OCI-LY1 (cell line): ENCODE measurements around the gene SSBP3.

Experiments
- H2AFZ ChIP-seq: fragments of 200-600 bp; sonication (generic), shearing (Covaris generic); 2 replicates; pipeline ENCODE4 v1.6.0; 2014; ENCODE audit warnings: antibody characterized with exemption, mild to moderate bottlenecking, low read length
- H3F3A ChIP-seq: fragments of 200-600 bp; sonication (generic), shearing (Covaris generic); 2 replicates; pipeline ENCODE4 v1.6.0; 2014; ENCODE audit warnings: mild to moderate bottlenecking, antibody characterized with exemption, low read length, moderate library complexity; ENCODE audit not compliant: insufficient read depth
- H3K27ac ChIP-seq: fragments of 200-600 bp; sonication (generic); 2 replicates; pipeline ENCODE4 v1.5.1; 2014; ENCODE audit warnings: low read length, mixed run types, mild to moderate bottlenecking, low read depth; ENCODE audit not compliant: poor library complexity, severe bottlenecking
- H3K27me3 ChIP-seq: fragments of 200-600 bp; sonication (generic); 2 replicates; pipeline ENCODE4 v1.6.0; 2014; ENCODE audit warnings: antibody characterized with exemption, mild to moderate bottlenecking, low read length, moderate library complexity; ENCODE audit not compliant: insufficient read depth
- H3K36me3 ChIP-seq: fragments of 200-600 bp; sonication (generic); 2 replicates; pipeline ENCODE4 v1.6.1; 2014; ENCODE audit warnings: mild to moderate bottlenecking, antibody characterized with exemption, low read length, moderate library complexity, mixed read lengths; ENCODE audit not compliant: insufficient read depth
- H3K4me1 ChIP-seq: fragments of 200-600 bp; sonication (generic); 2 replicates; pipeline ENCODE4 v1.5.1; 2014; ENCODE audit warnings: mild to moderate bottlenecking, low read length, moderate library complexity; ENCODE audit not compliant: insufficient read depth, severe bottlenecking
- H3K4me2 ChIP-seq: fragments of 200-600 bp; sonication (generic), shearing (Covaris generic); 2 replicates; pipeline ENCODE4 v1.6.1; 2014; ENCODE audit warnings: low read length
- H3K4me3 ChIP-seq: fragments of 200-600 bp; sonication (generic); 2 replicates; pipeline ENCODE4 v1.5.1; 2014; ENCODE audit warnings: low read length, low read depth, mild to moderate bottlenecking, mixed read lengths; ENCODE audit not compliant: poor library complexity, severe bottlenecking
- H3K79me2 ChIP-seq: fragments of 200-600 bp; shearing (Covaris generic); 2 replicates; pipeline ENCODE4 v1.6.1; 2016; ENCODE audit warnings: mixed run types, low read length, mixed read lengths; ENCODE audit not compliant: insufficient read depth
- H3K9ac ChIP-seq: fragments of 200-600 bp; sonication (generic), shearing (Covaris generic); 2 replicates; pipeline ENCODE4 v1.6.1; 2014; ENCODE audit warnings: mild to moderate bottlenecking, low read length, mixed read lengths
- H3K9me2 ChIP-seq: fragments of 200-600 bp; sonication (generic), shearing (Covaris generic); 2 replicates; pipeline ENCODE4 v1.6.1; 2014; ENCODE audit warnings: low read depth, mild to moderate bottlenecking, low read length, mixed read lengths
- H3K9me3 ChIP-seq: fragments of 200-600 bp; shearing (Covaris generic); 2 replicates; pipeline ENCODE4 v1.6.1; 2014; ENCODE audit warnings: low read length, mixed read lengths
- H4K20me1 ChIP-seq: fragments of 200-600 bp; sonication (generic), shearing (Covaris generic); 2 replicates; pipeline ENCODE4 v1.6.0; 2016; ENCODE audit warnings: mild to moderate bottlenecking, low read length; ENCODE audit not compliant: insufficient read depth
- EZH2 ChIP-seq: fragments of 200-600 bp; sonication (generic), shearing (Covaris generic); IDR thresholded peaks from 2 replicates; pipeline ENCODE4 v1.8.0; 2017; ENCODE audit warnings: borderline replicate concordance, mixed run types, mild to moderate bottlenecking, antibody characterized with exemption, low read length, moderate library complexity, mixed read lengths
- TF ChIP-seq, protein P1 (sequence below): fragments of 200-600 bp; sonication (generic), shearing (Covaris generic); IDR thresholded peaks from 2 replicates; pipeline ENCODE4 v1.5.1; 2017; ENCODE audit warnings: mild to moderate bottlenecking, antibody characterized with exemption, low read length, moderate library complexity, mixed read lengths

SSBP3 gene

DNA sequence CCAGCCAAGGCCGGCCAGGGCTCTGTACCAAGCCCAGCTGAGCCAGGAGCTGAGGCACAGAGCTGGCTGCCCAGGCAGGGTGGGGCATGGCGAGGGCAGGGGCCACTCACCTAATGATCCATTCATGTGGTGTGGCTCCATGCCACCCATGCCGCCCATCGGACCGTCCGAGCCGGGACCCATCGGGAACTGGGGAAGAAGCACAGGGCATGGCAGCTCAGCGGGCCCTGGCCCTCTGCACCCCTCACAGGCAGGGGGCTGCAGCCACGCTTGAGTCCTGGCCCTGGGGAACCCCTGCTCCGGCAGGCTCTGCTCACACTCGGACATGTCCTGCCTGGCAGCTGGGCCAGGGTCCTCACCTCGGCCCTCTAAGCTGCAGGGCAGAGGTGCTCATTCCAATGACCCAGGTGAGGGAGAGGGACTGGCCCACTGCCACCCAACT lies 177.5 kb downstream of the SSBP3 start:
- no peaks in the 10 kb centered on the region for H3K79me2 ChIP-seq
- H3K27ac ChIP-seq, result no peak overlapping the region
- H3K4me3 ChIP-seq, result no peak overlapping the region
- no peaks in the 10 kb centered on the region for H3K27me3 ChIP-seq
- H3K9ac ChIP-seq, result no peak overlapping the region
- no peak overlapping the region for H2AFZ ChIP-seq
- H3K36me3 ChIP-seq, result no peaks in the 10 kb centered on the region
- H3F3A ChIP-seq, result no peaks in the 10 kb centered on the region
- H3K9me3 ChIP-seq, result no peaks in the 10 kb centered on the region
- no peaks in the 10 kb centered on the region for H4K20me1 ChIP-seq
- TF ChIP-seq, protein P1, sequence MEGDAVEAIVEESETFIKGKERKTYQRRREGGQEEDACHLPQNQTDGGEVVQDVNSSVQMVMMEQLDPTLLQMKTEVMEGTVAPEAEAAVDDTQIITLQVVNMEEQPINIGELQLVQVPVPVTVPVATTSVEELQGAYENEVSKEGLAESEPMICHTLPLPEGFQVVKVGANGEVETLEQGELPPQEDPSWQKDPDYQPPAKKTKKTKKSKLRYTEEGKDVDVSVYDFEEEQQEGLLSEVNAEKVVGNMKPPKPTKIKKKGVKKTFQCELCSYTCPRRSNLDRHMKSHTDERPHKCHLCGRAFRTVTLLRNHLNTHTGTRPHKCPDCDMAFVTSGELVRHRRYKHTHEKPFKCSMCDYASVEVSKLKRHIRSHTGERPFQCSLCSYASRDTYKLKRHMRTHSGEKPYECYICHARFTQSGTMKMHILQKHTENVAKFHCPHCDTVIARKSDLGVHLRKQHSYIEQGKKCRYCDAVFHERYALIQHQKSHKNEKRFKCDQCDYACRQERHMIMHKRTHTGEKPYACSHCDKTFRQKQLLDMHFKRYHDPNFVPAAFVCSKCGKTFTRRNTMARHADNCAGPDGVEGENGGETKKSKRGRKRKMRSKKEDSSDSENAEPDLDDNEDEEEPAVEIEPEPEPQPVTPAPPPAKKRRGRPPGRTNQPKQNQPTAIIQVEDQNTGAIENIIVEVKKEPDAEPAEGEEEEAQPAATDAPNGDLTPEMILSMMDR, result no peak
- TF ChIP-seq EZH2, result no peak
- no peak overlapping the region for H3K4me2 ChIP-seq
- H3K4me1 ChIP-seq, result no peaks in the 10 kb centered on the region
- H3K9me2 ChIP-seq, result no peaks in the 10 kb centered on the region

GRCh38 chr1:54227891-54228310 lies 178.3 kb downstream of the SSBP3 start:
- TF ChIP-seq EZH2, result no peak
- TF ChIP-seq, protein P1, result no peak
- no peak overlapping the region for H3K4me2 ChIP-seq
- H3K9me2 ChIP-seq, result no peaks in the 10 kb centered on the region
- H3K27me3 ChIP-seq, result no peaks in the 10 kb centered on the region
- no peaks in the 10 kb centered on the region for H4K20me1 ChIP-seq
- H3K79me2 ChIP-seq, result no peaks in the 10 kb centered on the region
- H2AFZ ChIP-seq, result no peak overlapping the region
- no peak overlapping the region for H3K27ac ChIP-seq
- no peaks in the 10 kb centered on the region for H3F3A ChIP-seq
- no peaks in the 10 kb centered on the region for H3K4me1 ChIP-seq
- H3K9ac ChIP-seq, result no peak overlapping the region
- H3K4me3 ChIP-seq, result no peak overlapping the region
- no peaks in the 10 kb centered on the region for H3K9me3 ChIP-seq
- no peaks in the 10 kb centered on the region for H3K36me3 ChIP-seq

DNA sequence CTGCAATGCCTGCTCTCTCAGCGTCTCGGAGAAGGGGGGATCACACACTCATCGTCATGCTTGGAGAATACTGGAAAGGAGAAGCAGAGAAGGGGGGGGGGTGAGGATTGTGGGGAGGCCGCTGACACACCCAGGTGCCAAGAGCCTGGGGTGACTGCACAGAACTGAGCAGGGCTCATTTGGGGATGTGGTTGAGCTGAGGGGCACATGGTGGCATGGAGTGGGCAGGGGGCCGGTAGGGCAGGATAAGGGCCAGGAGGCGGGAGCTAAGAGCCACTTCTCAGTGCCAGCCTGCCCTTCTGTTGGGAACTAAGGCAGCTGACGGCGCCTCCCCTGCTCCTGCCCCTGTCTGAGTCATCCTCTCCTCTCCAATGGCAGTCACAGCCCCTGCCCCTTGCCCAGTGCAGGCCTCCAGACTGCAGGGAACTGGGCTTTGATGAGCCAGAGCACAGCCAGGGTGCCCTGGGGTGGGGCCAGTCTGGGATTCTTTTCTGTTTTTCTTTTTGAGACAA lies 179.0 kb downstream of the SSBP3 start:
- no peak overlapping the region for H3K4me2 ChIP-seq
- no peak overlapping the region for H2AFZ ChIP-seq
- TF ChIP-seq, protein P1, result no peak
- no peaks in the 10 kb centered on the region for H3K9me3 ChIP-seq
- no peak overlapping the region for H3K4me3 ChIP-seq
- no peaks in the 10 kb centered on the region for H3K4me1 ChIP-seq
- H4K20me1 ChIP-seq, result no peaks in the 10 kb centered on the region
- no peaks in the 10 kb centered on the region for H3K36me3 ChIP-seq
- H3F3A ChIP-seq, result no peaks in the 10 kb centered on the region
- H3K9ac ChIP-seq, result no peak overlapping the region
- no peaks in the 10 kb centered on the region for H3K27me3 ChIP-seq
- H3K79me2 ChIP-seq, result no peaks in the 10 kb centered on the region
- no peaks in the 10 kb centered on the region for H3K9me2 ChIP-seq
- no peak overlapping the region for H3K27ac ChIP-seq
